Endothelial cell of umbilical vein (primary cell): ENCODE results near the gene IQGAP2. TPM values are rescaled to one million over a fixed set of nuclear protein-coding genes. Genes with fewer than 3 reads are reported as not detected.

ENCODE experiments used
- BruUV-seq: library from RNA; stranded (reverse); fragments of 400-500 nt; replicated peaks from 2 replicates; lab custom pipeline; 2021; lab: Mats Ljungman, UMichigan
- CTCF ChIA-PET: fragments of 300-600, 350-600 bp; sonication (Branson Sonifier 250); formaldehyde crosslinking; loops from one replicate; lab custom pipeline; 2021; ENCODE audit warnings: antibody characterized with exemption, inconsistent platforms; lab: Charles Lee
- POLR2A ChIA-PET: fragments of 300-600, 350-600 bp; sonication (Branson Sonifier 250); formaldehyde crosslinking; loops from one replicate; lab custom pipeline; 2021; ENCODE audit warnings: antibody characterized with exemption, inconsistent platforms; lab: Charles Lee
- DNase-seq: peaks from one replicate; pipeline ENCODE4 v3.0.0-alpha.2; 2011; ENCODE audit warnings: low read depth, low spot score
- FAIRE-seq: peaks from 2 replicates; lab custom pipeline; 2011; peaks lifted over from hg19 to GRCh38; lab: Jason Lieb, UNC
- H2AFZ ChIP-seq: 2 replicates; pipeline ENCODE4 v1.6.0; 2012; ENCODE audit warnings: low read depth, low read length, control low read depth, inconsistent platforms
- H3K27ac ChIP-seq: 2 replicates; pipeline ENCODE4 v1.5.1; 2011; ENCODE audit warnings: low read depth, mild to moderate bottlenecking, control low read depth, low read length, moderate library complexity; ENCODE audit not compliant: insufficient read depth
- H3K27me3 ChIP-seq, 2 experiments: 2 replicates each; pipeline versions ENCODE4 v1.6.0 to v1.6.1; 2011; ENCODE audit warnings: low read length in 2 of 2, mixed read lengths in 1 of 2; ENCODE audit not compliant: control insufficient read depth in 2 of 2, insufficient read depth in 2 of 2
- H3K36me3 ChIP-seq, 2 experiments: 2 replicates in 1 of 2; 3 replicates in 1 of 2; pipeline ENCODE4 v1.5.1; 2011; ENCODE audit warnings: low read length in 2 of 2, mild to moderate bottlenecking in 1 of 2, moderate library complexity in 1 of 2; ENCODE audit not compliant: control insufficient read depth in 2 of 2, insufficient read depth in 2 of 2; ENCODE audit errors: extremely low read depth in 1 of 2
- H3K4me1 ChIP-seq: 3 replicates; pipeline ENCODE4 v1.5.1; 2011; ENCODE audit warnings: mild to moderate bottlenecking, low read length; ENCODE audit not compliant: control insufficient read depth, insufficient read depth; ENCODE audit errors: extremely low read depth
- H3K4me2 ChIP-seq: 2 replicates; pipeline ENCODE4 v1.6.1; 2011; ENCODE audit warnings: low read length, control low read depth, mixed read lengths; ENCODE audit not compliant: insufficient read depth
- H3K4me3 ChIP-seq, 3 experiments: fragments of 200-600 bp in 1 of 3; sonication (generic), shearing (Covaris generic) in 1 of 3; replicated peaks in 1 of 3; 2 replicates each; pipeline ENCODE4 v1.5.1; 2011 to 2016; ENCODE audit warnings: control low read depth in 3 of 3, low read length in 3 of 3, mild to moderate bottlenecking in 2 of 3, inconsistent platforms in 1 of 3, low read depth in 1 of 3, moderate library complexity in 1 of 3; ENCODE audit not compliant: insufficient read depth in 1 of 3
- H3K79me2 ChIP-seq: 2 replicates; pipeline ENCODE4 v1.6.0; 2012; ENCODE audit warnings: low read length, inconsistent platforms; ENCODE audit not compliant: control insufficient read depth, insufficient read depth
- H3K9ac ChIP-seq: replicated peaks from 2 replicates; pipeline ENCODE3; 2011; ENCODE audit warnings: low read length, control low read depth; ENCODE audit not compliant: insufficient read depth; ENCODE audit errors: extremely low read depth
- H3K9me1 ChIP-seq: replicated peaks from 3 replicates; pipeline ENCODE4 v1.6.0; 2011; ENCODE audit warnings: mild to moderate bottlenecking, low read length; ENCODE audit not compliant: control insufficient read depth, insufficient read depth; ENCODE audit errors: extremely low read depth
- H3K9me3 ChIP-seq: replicated peaks from 2 replicates; pipeline ENCODE4 v1.5.1; 2012; ENCODE audit warnings: low read length, inconsistent platforms; ENCODE audit not compliant: control insufficient read depth, insufficient read depth
- H4K20me1 ChIP-seq: replicated peaks from 2 replicates; pipeline ENCODE3; 2011; ENCODE audit warnings: mild to moderate bottlenecking, low read length; ENCODE audit not compliant: control insufficient read depth, insufficient read depth; ENCODE audit errors: extremely low read depth
- EZH2 ChIP-seq: IDR thresholded peaks from 2 replicates; pipeline ENCODE4 v1.6.1; 2012; ENCODE audit warnings: borderline replicate concordance, low read depth, mild to moderate bottlenecking, moderate library complexity, low read length, inconsistent platforms; ENCODE audit not compliant: severe bottlenecking
- FOS ChIP-seq: IDR thresholded peaks from 2 replicates; pipeline ENCODE4 v1.6.1; 2011; ENCODE audit warnings: mild to moderate bottlenecking, low read length, moderate library complexity, borderline replicate concordance; ENCODE audit not compliant: insufficient read depth
- GATA2 ChIP-seq: IDR thresholded peaks from 2 replicates; pipeline ENCODE4 v1.7.0; 2011; ENCODE audit warnings: low read depth, mild to moderate bottlenecking, moderate library complexity, mixed read lengths, low read length; ENCODE audit not compliant: insufficient read length, insufficient read depth
- JUN ChIP-seq: IDR thresholded peaks from 2 replicates; pipeline ENCODE4 v1.6.1; 2011; ENCODE audit warnings: borderline replicate concordance, low read depth; ENCODE audit not compliant: insufficient read length, insufficient read depth
- MYC ChIP-seq: IDR thresholded peaks from one replicate; pipeline ENCODE4 v1.6.1; 2011; ENCODE audit warnings: mild to moderate bottlenecking, low read depth, low read length
- POLR2A ChIP-seq: IDR thresholded peaks from 2 replicates; pipeline ENCODE4 v1.6.1; 2012; ENCODE audit warnings: low read depth, mild to moderate bottlenecking, control low read depth, low read length
- POLR2AphosphoS5 ChIP-seq: IDR thresholded peaks from 2 replicates; pipeline ENCODE4 v1.6.1; 2012; ENCODE audit warnings: low read depth, mild to moderate bottlenecking, control low read depth, low read length, moderate library complexity; ENCODE audit not compliant: insufficient read depth
- dilution Hi-C: fragments of 300-500 bp; cut with MboI; formaldehyde crosslinking; loops from one replicate; pipeline ENCODE4 v1.15.0; 2019; ENCODE audit warnings: low sequenced_read_pairs; ENCODE audit not compliant: extremely low pct_ligation_motif_present
- intact Hi-C: fragments of 100-400 bp; cut with micrococcal nuclease; formaldehyde crosslinking; loops from one replicate; pipeline ENCODE4 v1.10.0; 2022
- polyA plus RNA-seq, 4 experiments: library from polyadenylated mRNA; depleted of rRNA in 3 of 4; stranded (reverse) in 3 of 4; unstranded in 1 of 4; fragments of >200 nt; gene quantifications; 2 replicates each; pipeline versions ENCODE4 v1.2.1 to v1.2.3, GENCODE V29; 2011 to 2012; ENCODE audit warnings: missing spikeins in 1 of 4
- total RNA-seq: library from RNA; stranded (reverse); gene quantifications from 2 replicates; pipeline ENCODE4 v1.2.3, GENCODE V29; 2021
- TF ChIP-seq, protein P1 (sequence below), 2 donors: IDR thresholded peaks; 1 replicate in 1 of 2; 2 replicates in 1 of 2; pipeline ENCODE4 v1.5.1; 2011; ENCODE audit warnings: low read length in 2 of 2, mild to moderate bottlenecking in 2 of 2, moderate library complexity in 2 of 2, control low read depth in 1 of 2, inconsistent platforms in 1 of 2, low read depth in 1 of 2; ENCODE audit not compliant: insufficient read depth in 1 of 2; ENCODE audit errors: extremely low read depth in 1 of 2
- TF ChIP-seq, protein P2 (sequence below): IDR thresholded peaks from 2 replicates; pipeline ENCODE4 v1.6.1; 2011; ENCODE audit not compliant: insufficient read depth, insufficient read length

IQGAP2 gene
- total and polyA plus RNA-seq, 2 donors (not counting 3 experiments of a cell fraction or from before 2014, with no cell fraction given): 4.5 to 4.7 TPM

DNA sequence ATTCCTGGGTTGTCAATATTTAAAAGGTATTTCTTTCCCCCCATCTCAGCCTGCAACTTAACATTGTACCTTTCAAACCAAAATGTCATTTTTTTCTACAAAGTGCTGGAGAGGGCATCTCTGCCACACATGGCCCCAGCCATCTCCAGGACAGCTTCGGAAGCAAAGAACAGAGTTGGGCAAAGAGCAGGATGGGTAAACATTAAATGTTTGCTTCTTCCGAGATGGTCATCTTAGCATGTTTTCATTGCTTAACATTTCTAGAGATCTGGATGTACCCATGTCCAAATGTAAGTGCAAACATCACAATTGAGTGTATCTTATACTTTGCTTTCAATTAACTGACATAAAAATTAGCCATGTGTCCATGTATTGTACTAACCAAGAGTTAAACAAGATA lies 234.4 kb downstream of the IQGAP2 start:
- FAIRE-seq (no peak), DNase-seq (no peak)
- H3K27ac ChIP-seq: no peak overlapping the region
- H3K4me3 ChIP-seq: no peak overlapping the region
- ChIA-PET CTCF (interaction anchor here (1.0 to 1.8 kb wide), 3 partner anchors 36 to 137 kb away, joined by 3 to 19 read pairs (median 7); no protein-coding TSS in a partner anchor), POLR2A (no interaction called here)
- H3K27me3 ChIP-seq: no peaks in the 10 kb centered on the region
- no peak overlapping the region for H2AFZ ChIP-seq
- dilution Hi-C loops (no loop called here), intact Hi-C loops (no loop called here)
- H3K9ac ChIP-seq: no peak overlapping the region
- no peaks in the 10 kb centered on the region for H3K36me3 ChIP-seq
- H3K9me1 ChIP-seq: no peaks in the 10 kb centered on the region
- TF ChIP-seq GATA2 (no peak), EZH2 (no peak), MYC (no peak), JUN (no peak), POLR2AphosphoS5 (no peak), POLR2A (no peak), FOS (no peak)
- TF ChIP-seq, protein P1, sequence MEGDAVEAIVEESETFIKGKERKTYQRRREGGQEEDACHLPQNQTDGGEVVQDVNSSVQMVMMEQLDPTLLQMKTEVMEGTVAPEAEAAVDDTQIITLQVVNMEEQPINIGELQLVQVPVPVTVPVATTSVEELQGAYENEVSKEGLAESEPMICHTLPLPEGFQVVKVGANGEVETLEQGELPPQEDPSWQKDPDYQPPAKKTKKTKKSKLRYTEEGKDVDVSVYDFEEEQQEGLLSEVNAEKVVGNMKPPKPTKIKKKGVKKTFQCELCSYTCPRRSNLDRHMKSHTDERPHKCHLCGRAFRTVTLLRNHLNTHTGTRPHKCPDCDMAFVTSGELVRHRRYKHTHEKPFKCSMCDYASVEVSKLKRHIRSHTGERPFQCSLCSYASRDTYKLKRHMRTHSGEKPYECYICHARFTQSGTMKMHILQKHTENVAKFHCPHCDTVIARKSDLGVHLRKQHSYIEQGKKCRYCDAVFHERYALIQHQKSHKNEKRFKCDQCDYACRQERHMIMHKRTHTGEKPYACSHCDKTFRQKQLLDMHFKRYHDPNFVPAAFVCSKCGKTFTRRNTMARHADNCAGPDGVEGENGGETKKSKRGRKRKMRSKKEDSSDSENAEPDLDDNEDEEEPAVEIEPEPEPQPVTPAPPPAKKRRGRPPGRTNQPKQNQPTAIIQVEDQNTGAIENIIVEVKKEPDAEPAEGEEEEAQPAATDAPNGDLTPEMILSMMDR (IDR thresholded peaks at IDR 0.05; ENCODE audit: extremely low read depth in 1 of 2, insufficient read depth in 1 of 2, low read depth in 1 of 2, low read length in 2 of 2): no peak
- TF ChIP-seq, protein P2, sequence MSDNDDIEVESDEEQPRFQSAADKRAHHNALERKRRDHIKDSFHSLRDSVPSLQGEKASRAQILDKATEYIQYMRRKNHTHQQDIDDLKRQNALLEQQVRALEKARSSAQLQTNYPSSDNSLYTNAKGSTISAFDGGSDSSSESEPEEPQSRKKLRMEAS: no peak
- H3K4me1 ChIP-seq: peaks cover 18% of the 10 kb centered on the region
- H3K4me2 ChIP-seq: no peak overlapping the region
- no peaks in the 10 kb centered on the region for H3K9me3 ChIP-seq
- no peaks in the 10 kb centered on the region for H3K79me2 ChIP-seq
- no peaks in the 10 kb centered on the region for H4K20me1 ChIP-seq
- no TSS peak for BruUV-seq
